Fibroblast of mammary gland (primary cell): ENCODE measurements around the gene PSMD8.

ENCODE experiments used
- DNase-seq: peaks from one replicate; pipeline ENCODE4 v3.0.0-alpha.2; 2010; ENCODE audit warnings: low read depth
- H3K4me3 ChIP-seq: 2 replicates; pipeline ENCODE4 v1.5.1; 2011; ENCODE audit warnings: low read depth, mild to moderate bottlenecking, low read length, moderate library complexity; ENCODE audit not compliant: control insufficient read depth
- CTCF ChIP-seq: conservative IDR thresholded peaks from 2 replicates; pipeline ENCODE4 v1.5.1; 2011; ENCODE audit warnings: low read depth, low read length, inconsistent platforms; ENCODE audit not compliant: control insufficient read depth, insufficient read depth

The PSMD8 gene

GRCh38 chr19:38371081-38371480, 3.3 kb upstream of the PSMD8 start:
- no peak for TF ChIP-seq CTCF
- H3K4me3 ChIP-seq: no peak overlapping the region
- DNase-seq: peak; percentile 26

- peak overlapping the region; percentile 75 for H3K4me3 ChIP-seq
- peak; percentile 0 for TF ChIP-seq CTCF
- no peak for DNase-seq
Measured at GRCh38 chr19:38373907-38374331, 452 bp upstream of the PSMD8 start.

GRCh38 chr19:38375098-38375493, 725 bp downstream of the PSMD8 start:
- no peak for TF ChIP-seq CTCF
- DNase-seq: no peak
- H3K4me3 ChIP-seq: peak overlapping the region; percentile 75

GRCh38 chr19:38375748-38376147, 1.4 kb downstream of the PSMD8 start:
- peak; percentile 48 for DNase-seq
- TF ChIP-seq CTCF: no peak
- H3K4me3 ChIP-seq: peak overlapping the region; percentile 75

- no peak overlapping the region for H3K4me3 ChIP-seq
- TF ChIP-seq CTCF: no peak
Measured at GRCh38 chr19:38376576-38376975, 2.2 kb downstream of the PSMD8 start.

GRCh38 chr19:38377052-38377451, 2.7 kb downstream of the PSMD8 start:
- H3K4me3 ChIP-seq: no peak overlapping the region
- no peak for TF ChIP-seq CTCF
- DNase-seq: no peak

More at GRCh38 chr19:38376576-38376975, 2.2 kb downstream of the PSMD8 start:
- no peak for DNase-seq

GRCh38 chr19:38378866-38379265, 4.5 kb downstream of the PSMD8 start:
- no peak overlapping the region for H3K4me3 ChIP-seq
- TF ChIP-seq CTCF: no peak
- DNase-seq: peak; percentile 33
